Glomerular visceral epithelial cell (primary cell): Measurements from ENCODE around the gene SLC2A6.

Experiments
- DNase-seq: peaks from one replicate; pipeline ENCODE4 v3.0.0-alpha.2; 2016; ENCODE audit errors: extremely low spot score

SLC2A6 gene

GRCh38 chr9:133437753-133438531 is 41.0 kb downstream of the SLC2A6 start:
- no peak for DNase-seq

GRCh38 chr9:133436681-133437080 is 42.2 kb downstream of the SLC2A6 start:
- DNase-seq, result no peak

GRCh38 chr9:133433351-133433843 is 45.5 kb downstream of the SLC2A6 start:
- DNase-seq, result no peak

- DNase-seq, result no peak
Observed at GRCh38 chr9:133430244-133430643, 48.7 kb downstream of the SLC2A6 start.

- no peak for DNase-seq
Observed at GRCh38 chr9:133429641-133430161, 49.2 kb downstream of the SLC2A6 start.

- no peak for DNase-seq
Observed at GRCh38 chr9:133429214-133429613, 49.7 kb downstream of the SLC2A6 start.

GRCh38 chr9:133428617-133429101 is 50.2 kb downstream of the SLC2A6 start:
- peak; percentile 29 for DNase-seq

- no peak for DNase-seq
Observed at GRCh38 chr9:133427658-133428348, 51.1 kb downstream of the SLC2A6 start.

GRCh38 chr9:133426011-133426410 is 52.9 kb downstream of the SLC2A6 start:
- DNase-seq, result no peak

GRCh38 chr9:133425049-133425632 is 53.8 kb downstream of the SLC2A6 start:
- no peak for DNase-seq

- DNase-seq, result no peak
Observed at GRCh38 chr9:133424187-133424586, 54.7 kb downstream of the SLC2A6 start.

GRCh38 chr9:133423216-133423615 is 55.7 kb downstream of the SLC2A6 start:
- no peak for DNase-seq

GRCh38 chr9:133421615-133422542 is 57.0 kb downstream of the SLC2A6 start, which contains the start of gene ADAMTS13:
ADAMTS13 (plus strand) TSS chr9:133422367; CDS start chr9:133422444, 77 bp downstream.
- DNase-seq, result peak; percentile 38
